ENCODE measurements around the gene PRDM16. TPM values are rescaled to one million over a fixed set of nuclear protein-coding genes. Genes with fewer than 3 reads are reported as not detected.

Gene PRDM16
- total and polyA plus RNA-seq, 2 of the 13 experiments (the other 11 are each of a cell fraction or from before 2014, with no cell fraction given) = 0.15 to 0.81 TPM

DNA sequence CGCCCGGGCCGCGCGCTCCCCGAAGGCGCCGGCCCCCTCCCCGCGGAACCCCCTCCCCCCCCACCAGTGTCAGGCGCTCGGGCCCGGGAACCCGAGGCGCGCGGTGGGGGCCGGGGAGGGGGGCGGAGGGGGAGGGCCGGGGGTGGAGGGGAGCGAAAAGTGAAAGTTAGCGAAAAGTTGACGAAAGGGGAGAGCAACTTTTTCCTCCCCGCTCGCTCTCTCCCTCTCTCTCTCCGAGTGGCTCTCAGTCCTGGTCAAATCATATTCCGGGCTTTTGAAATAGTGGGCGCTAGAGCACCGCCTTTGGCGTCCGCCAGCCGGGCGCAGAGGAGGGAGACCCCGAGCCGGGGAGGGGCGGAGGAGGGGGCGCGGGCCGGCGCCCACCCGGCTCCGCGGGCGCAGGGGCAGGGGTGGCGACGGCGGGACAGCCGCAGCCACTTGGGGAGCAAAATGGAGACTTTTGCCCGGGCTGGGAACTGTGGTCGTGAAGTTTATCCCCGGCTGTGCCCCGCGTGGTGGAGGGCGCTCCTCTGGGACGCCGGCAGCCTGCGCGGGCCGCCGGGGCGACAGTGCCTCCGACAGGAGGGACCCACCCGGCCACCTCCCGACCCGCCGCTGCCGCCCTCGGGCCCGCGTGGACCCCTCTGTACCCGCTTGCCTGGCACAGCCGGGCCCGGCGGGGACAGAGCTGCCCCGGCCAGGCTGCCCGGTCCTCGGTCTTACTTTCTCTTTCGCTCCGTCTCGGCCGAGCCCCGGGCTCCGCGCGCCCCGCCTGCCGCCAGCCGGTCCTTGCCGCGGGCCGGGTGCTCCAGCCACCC lies 697 bp downstream of the PRDM16 start:
- intact Hi-C loops (cut with micrococcal nuclease; ENCODE audit: unreplicated experiment) (loop anchor here (5.0 kb wide), 1 partner anchor 343 kb away; no protein-coding TSS in a partner anchor), in situ Hi-C loops (cut with HindIII; ENCODE audit: extremely low pct_ligation_motif_present, low pct_unique_long_range_greater_than_20kb) (loop anchor here (5.0 to 25.0 kb wide), 2 partner anchors 218 to 353 kb away; no protein-coding TSS in a partner anchor)
- CTCF ChIA-PET (ENCODE audit: low intra/inter-chr PET ratio, low total read pairs) = no interaction called here
- no CpG with 5 or more reads among the region's 91 CpGs for WGBS (ENCODE audit: low lambda C conversion rate)
- peak overlapping the region; percentile 56 for H3K27ac ChIP-seq (ENCODE audit: extremely low read length, insufficient read depth, low read length)
- H3K4me2 ChIP-seq (ENCODE audit: low read depth, low read length) = peak overlapping the region; percentile 74
- H3K36me3 ChIP-seq (replicated peaks in 1 of 2; ENCODE audit: control insufficient read depth in 1 of 2, insufficient read depth in 2 of 2, low read length in 2 of 2) = no peaks in the 10 kb centered on the region
- H3K9ac ChIP-seq (ENCODE audit: insufficient read depth, low read depth, low read length) = peak overlapping the region; percentile 67
- H3K9me3 ChIP-seq (ENCODE audit: low read length) = no peaks in the 10 kb centered on the region
- peaks cover 2 to 23% of the 10 kb centered on the region in 2 experiments for H3K27me3 ChIP-seq (ENCODE audit: control insufficient read depth in 1 of 2, insufficient read depth in 2 of 2, low read length in 2 of 2)
- H3K79me2 ChIP-seq (ENCODE audit: insufficient read depth, low read length) = peaks cover 2% of the 10 kb centered on the region
- ATAC-seq (peak; percentile 47), DNase-seq (ENCODE audit: low spot score) (peak; percentile 64), FAIRE-seq (no peak)
- no peaks in the 10 kb centered on the region for H4K20me1 ChIP-seq (ENCODE audit: insufficient read depth, low read length)
- H3K4me1 ChIP-seq (ENCODE audit: insufficient read depth, low read length) = peaks cover 35% of the 10 kb centered on the region
- H3K4me3 ChIP-seq (replicated peaks in 1 of 3; ENCODE audit: insufficient read depth in 1 of 3, low read depth in 2 of 3, low read length in 3 of 3) = peak overlapping the region; percentile 60 to 77 (median 74)
- BruUV-seq (replicated peaks) = no TSS peak
- POLR2A ChIA-PET = interaction anchor here (1.6 kb wide), 1 partner anchor 251 kb away, joined by 7 read pairs; no protein-coding TSS in a partner anchor
- no peak overlapping the region for H2AFZ ChIP-seq (ENCODE audit: low read length)
- TF ChIP-seq HOXA3 (CRISPR knock-in tag; IDR thresholded peaks at IDR 0.05) (peak; percentile 31; the same call in 1 of the 2 replicates), ADNP (CRISPR knock-in tag; IDR thresholded peaks at IDR 0.05) (no peak), YY1 (IDR thresholded peaks at IDR 0.05; ENCODE audit: insufficient read depth, insufficient replicate concordance, low read depth, low read length) (peak; percentile 23), ZNF530 (CRISPR knock-in tag; IDR thresholded peaks at IDR 0.05; ENCODE audit: low read depth) (no peak), STAG1 (CRISPR knock-in tag; IDR thresholded peaks at IDR 0.05) (peak; percentile 81), MAZ (IDR thresholded peaks at IDR 0.05; ENCODE audit: borderline replicate concordance, low read depth, low read length) (no peak), MAZ (CRISPR knock-in tag; IDR thresholded peaks at IDR 0.05; ENCODE audit: low read depth) (peak; percentile 42; the same call in 1 of the 2 replicates), ZSCAN21 (CRISPR knock-in tag; IDR thresholded peaks at IDR 0.05; ENCODE audit: borderline replicate concordance) (no peak), ZNF282 (IDR thresholded peaks at IDR 0.05; ENCODE audit: partially characterized antibody) (no peak)
- TF ChIP-seq, protein P1, sequence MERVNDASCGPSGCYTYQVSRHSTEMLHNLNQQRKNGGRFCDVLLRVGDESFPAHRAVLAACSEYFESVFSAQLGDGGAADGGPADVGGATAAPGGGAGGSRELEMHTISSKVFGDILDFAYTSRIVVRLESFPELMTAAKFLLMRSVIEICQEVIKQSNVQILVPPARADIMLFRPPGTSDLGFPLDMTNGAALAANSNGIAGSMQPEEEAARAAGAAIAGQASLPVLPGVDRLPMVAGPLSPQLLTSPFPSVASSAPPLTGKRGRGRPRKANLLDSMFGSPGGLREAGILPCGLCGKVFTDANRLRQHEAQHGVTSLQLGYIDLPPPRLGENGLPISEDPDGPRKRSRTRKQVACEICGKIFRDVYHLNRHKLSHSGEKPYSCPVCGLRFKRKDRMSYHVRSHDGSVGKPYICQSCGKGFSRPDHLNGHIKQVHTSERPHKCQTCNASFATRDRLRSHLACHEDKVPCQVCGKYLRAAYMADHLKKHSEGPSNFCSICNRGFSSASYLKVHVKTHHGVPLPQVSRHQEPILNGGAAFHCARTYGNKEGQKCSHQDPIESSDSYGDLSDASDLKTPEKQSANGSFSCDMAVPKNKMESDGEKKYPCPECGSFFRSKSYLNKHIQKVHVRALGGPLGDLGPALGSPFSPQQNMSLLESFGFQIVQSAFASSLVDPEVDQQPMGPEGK (CRISPR knock-in tag; IDR thresholded peaks at IDR 0.05) = 0 out of 2 replicates have a peak, but pooled peaks have one; percentile 32
- TF ChIP-seq, protein P2, sequence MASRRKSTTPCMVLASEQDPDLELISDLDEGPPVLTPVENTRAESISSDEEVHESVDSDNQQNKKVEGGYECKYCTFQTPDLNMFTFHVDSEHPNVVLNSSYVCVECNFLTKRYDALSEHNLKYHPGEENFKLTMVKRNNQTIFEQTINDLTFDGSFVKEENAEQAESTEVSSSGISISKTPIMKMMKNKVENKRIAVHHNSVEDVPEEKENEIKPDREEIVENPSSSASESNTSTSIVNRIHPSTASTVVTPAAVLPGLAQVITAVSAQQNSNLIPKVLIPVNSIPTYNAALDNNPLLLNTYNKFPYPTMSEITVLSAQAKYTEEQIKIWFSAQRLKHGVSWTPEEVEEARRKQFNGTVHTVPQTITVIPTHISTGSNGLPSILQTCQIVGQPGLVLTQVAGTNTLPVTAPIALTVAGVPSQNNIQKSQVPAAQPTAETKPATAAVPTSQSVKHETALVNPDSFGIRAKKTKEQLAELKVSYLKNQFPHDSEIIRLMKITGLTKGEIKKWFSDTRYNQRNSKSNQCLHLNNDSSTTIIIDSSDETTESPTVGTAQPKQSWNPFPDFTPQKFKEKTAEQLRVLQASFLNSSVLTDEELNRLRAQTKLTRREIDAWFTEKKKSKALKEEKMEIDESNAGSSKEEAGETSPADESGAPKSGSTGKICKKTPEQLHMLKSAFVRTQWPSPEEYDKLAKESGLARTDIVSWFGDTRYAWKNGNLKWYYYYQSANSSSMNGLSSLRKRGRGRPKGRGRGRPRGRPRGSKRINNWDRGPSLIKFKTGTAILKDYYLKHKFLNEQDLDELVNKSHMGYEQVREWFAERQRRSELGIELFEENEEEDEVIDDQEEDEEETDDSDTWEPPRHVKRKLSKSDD (CRISPR knock-in tag; IDR thresholded peaks at IDR 0.05; ENCODE audit: low read depth) = no peak
- TF ChIP-seq, protein P3, sequence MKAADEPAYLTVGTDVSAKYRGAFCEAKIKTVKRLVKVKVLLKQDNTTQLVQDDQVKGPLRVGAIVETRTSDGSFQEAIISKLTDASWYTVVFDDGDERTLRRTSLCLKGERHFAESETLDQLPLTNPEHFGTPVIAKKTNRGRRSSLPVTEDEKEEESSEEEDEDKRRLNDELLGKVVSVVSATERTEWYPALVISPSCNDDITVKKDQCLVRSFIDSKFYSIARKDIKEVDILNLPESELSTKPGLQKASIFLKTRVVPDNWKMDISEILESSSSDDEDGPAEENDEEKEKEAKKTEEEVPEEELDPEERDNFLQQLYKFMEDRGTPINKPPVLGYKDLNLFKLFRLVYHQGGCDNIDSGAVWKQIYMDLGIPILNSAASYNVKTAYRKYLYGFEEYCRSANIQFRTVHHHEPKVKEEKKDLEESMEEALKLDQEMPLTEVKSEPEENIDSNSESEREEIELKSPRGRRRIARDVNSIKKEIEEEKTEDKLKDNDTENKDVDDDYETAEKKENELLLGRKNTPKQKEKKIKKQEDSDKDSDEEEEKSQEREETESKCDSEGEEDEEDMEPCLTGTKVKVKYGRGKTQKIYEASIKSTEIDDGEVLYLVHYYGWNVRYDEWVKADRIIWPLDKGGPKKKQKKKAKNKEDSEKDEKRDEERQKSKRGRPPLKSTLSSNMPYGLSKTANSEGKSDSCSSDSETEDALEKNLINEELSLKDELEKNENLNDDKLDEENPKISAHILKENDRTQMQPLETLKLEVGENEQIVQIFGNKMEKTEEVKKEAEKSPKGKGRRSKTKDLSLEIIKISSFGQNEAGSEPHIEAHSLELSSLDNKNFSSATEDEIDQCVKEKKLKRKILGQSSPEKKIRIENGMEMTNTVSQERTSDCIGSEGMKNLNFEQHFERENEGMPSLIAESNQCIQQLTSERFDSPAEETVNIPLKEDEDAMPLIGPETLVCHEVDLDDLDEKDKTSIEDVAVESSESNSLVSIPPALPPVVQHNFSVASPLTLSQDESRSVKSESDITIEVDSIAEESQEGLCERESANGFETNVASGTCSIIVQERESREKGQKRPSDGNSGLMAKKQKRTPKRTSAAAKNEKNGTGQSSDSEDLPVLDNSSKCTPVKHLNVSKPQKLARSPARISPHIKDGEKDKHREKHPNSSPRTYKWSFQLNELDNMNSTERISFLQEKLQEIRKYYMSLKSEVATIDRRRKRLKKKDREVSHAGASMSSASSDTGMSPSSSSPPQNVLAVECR (CRISPR knock-in tag; IDR thresholded peaks at IDR 0.05; ENCODE audit: borderline replicate concordance) = peak; percentile 25; the same call in 1 of the 2 replicates
